ENCODE data around the gene NRXN3. TPM values are rescaled to one million over a fixed set of nuclear protein-coding genes. Genes with fewer than 3 reads are reported as not detected.

NRXN3 gene
- total RNA-seq, 1 experiment from 2014 or later, result not detected

GRCh38 chr14:79613625-79614024 is 1443.5 kb downstream of the NRXN3 start:
- intact Hi-C loops (cut with micrococcal nuclease; ENCODE audit: unreplicated experiment), result no loop called here
- Histone ChIP-seq H3F3A (ENCODE audit: insufficient read depth, low read depth) (no peaks in the 10 kb centered on the region), H3K4me2 (no peak overlapping the region), H3K4me3 (no peak overlapping the region), H3K9me2 (ENCODE audit: insufficient read depth) (no peaks in the 10 kb centered on the region), H4K20me1 (ENCODE audit: insufficient read depth) (no peaks in the 10 kb centered on the region), H3K79me2 (ENCODE audit: low read depth) (no peaks in the 10 kb centered on the region), H2AFZ (no peak overlapping the region), H3K4me1 (replicated peaks; ENCODE audit: insufficient read depth) (no peaks in the 10 kb centered on the region), H3K27me3 (ENCODE audit: insufficient read depth, low read depth) (peaks cover 3% of the 10 kb centered on the region), H3K36me3 (ENCODE audit: low read depth) (no peaks in the 10 kb centered on the region), H3K27ac (no peak overlapping the region), H3K9me3 (ENCODE audit: insufficient read depth, low read depth) (no peaks in the 10 kb centered on the region)
- no TSS peak for BruUV-seq (replicated peaks)
- CTCF ChIA-PET, result no interaction called here
- TF ChIP-seq CTCF (conservative IDR thresholded peaks at IDR 0.05) (no peak), EZH2 (IDR thresholded peaks at IDR 0.05; ENCODE audit: low read depth) (no peak)
- POLR2A ChIA-PET (ENCODE audit: unreplicated experiment), result no interaction called here
- DNase-seq, result no peak

- intact Hi-C loops (cut with micrococcal nuclease; ENCODE audit: unreplicated experiment), result no loop called here
- no peak for TF ChIP-seq CTCF (conservative IDR thresholded peaks at IDR 0.05)
- no peak for TF ChIP-seq EZH2 (IDR thresholded peaks at IDR 0.05; ENCODE audit: low read depth)
- DNase-seq, result no peak
- H3K79me2 ChIP-seq (ENCODE audit: low read depth), result no peaks in the 10 kb centered on the region
- H3F3A ChIP-seq (ENCODE audit: insufficient read depth, low read depth), result no peaks in the 10 kb centered on the region
- H3K27ac ChIP-seq, result no peak overlapping the region
- ChIA-PET CTCF (no interaction called here), POLR2A (ENCODE audit: unreplicated experiment) (no interaction called here)
- no peak overlapping the region for H3K4me2 ChIP-seq
- no peak overlapping the region for H3K4me3 ChIP-seq
- H3K27me3 ChIP-seq (ENCODE audit: insufficient read depth, low read depth), result peaks cover 3% of the 10 kb centered on the region
- no peaks in the 10 kb centered on the region for H3K9me2 ChIP-seq (ENCODE audit: insufficient read depth)
- H3K36me3 ChIP-seq (ENCODE audit: low read depth), result no peaks in the 10 kb centered on the region
- no peaks in the 10 kb centered on the region for H3K4me1 ChIP-seq (replicated peaks; ENCODE audit: insufficient read depth)
- H3K9me3 ChIP-seq (ENCODE audit: insufficient read depth, low read depth), result no peaks in the 10 kb centered on the region
- H4K20me1 ChIP-seq (ENCODE audit: insufficient read depth), result no peaks in the 10 kb centered on the region
- no TSS peak for BruUV-seq (replicated peaks)
- H2AFZ ChIP-seq, result no peak overlapping the region
These were observed 1444.3 kb downstream of the NRXN3 start for GRCh38 chr14:79614448-79614847.

GRCh38 chr14:79627058-79627457 is 1456.9 kb downstream of the NRXN3 start:
- Histone ChIP-seq H3F3A (ENCODE audit: insufficient read depth, low read depth) (no peaks in the 10 kb centered on the region), H3K4me2 (no peak overlapping the region), H2AFZ (no peak overlapping the region), H3K27me3 (ENCODE audit: insufficient read depth, low read depth) (no peaks in the 10 kb centered on the region; the same call in 1 of the 2 replicates), H3K9me2 (ENCODE audit: insufficient read depth) (no peaks in the 10 kb centered on the region), H3K79me2 (ENCODE audit: low read depth) (no peaks in the 10 kb centered on the region), H3K27ac (no peak overlapping the region), H3K4me3 (no peak overlapping the region), H4K20me1 (ENCODE audit: insufficient read depth) (no peaks in the 10 kb centered on the region), H3K9me3 (ENCODE audit: insufficient read depth, low read depth) (no peaks in the 10 kb centered on the region), H3K36me3 (ENCODE audit: low read depth) (no peaks in the 10 kb centered on the region), H3K4me1 (replicated peaks; ENCODE audit: insufficient read depth) (no peaks in the 10 kb centered on the region)
- POLR2A ChIA-PET (ENCODE audit: unreplicated experiment), result no interaction called here
- DNase-seq, result no peak
- CTCF ChIA-PET, result no interaction called here
- intact Hi-C loops (cut with micrococcal nuclease; ENCODE audit: unreplicated experiment), result no loop called here
- no TSS peak for BruUV-seq (replicated peaks)
- TF ChIP-seq EZH2 (IDR thresholded peaks at IDR 0.05; ENCODE audit: low read depth) (no peak), CTCF (conservative IDR thresholded peaks at IDR 0.05) (no peak)

All from PC-9 (cell line).